Liver (tissue), 9 donors: ENCODE measurements around the gene SMTNL2. TPM values are rescaled to one million over a fixed set of nuclear protein-coding genes. Genes with fewer than 3 reads are reported as not detected.

Experiments
- DNase-seq: peaks from one replicate; pipeline ENCODE4 v3.0.0-alpha.2; 2017; ENCODE audit warnings: low spot score
- H3K27ac ChIP-seq, 2 donors: one replicate each; pipeline ENCODE4 v1.7.0; 2013; ENCODE audit warnings: inconsistent platforms in 2 of 2, low read length in 2 of 2, control low read depth in 1 of 2, low read depth in 1 of 2, mild to moderate bottlenecking in 1 of 2
- H3K27me3 ChIP-seq, 4 donors: one replicate each; pipeline versions ENCODE4 v1.6.1 to v1.7.0; 2013; ENCODE audit warnings: low read length in 3 of 4, inconsistent platforms in 1 of 4, mild to moderate bottlenecking in 1 of 4, moderate library complexity in 1 of 4; ENCODE audit not compliant: control insufficient read depth in 4 of 4, insufficient read depth in 4 of 4
- H3K36me3 ChIP-seq, 4 donors: one replicate each; pipeline versions ENCODE4 v1.6.1 to v1.7.0; 2013; ENCODE audit warnings: low read length in 3 of 4, mild to moderate bottlenecking in 3 of 4, low read depth in 1 of 4, moderate library complexity in 1 of 4; ENCODE audit not compliant: control insufficient read depth in 4 of 4, insufficient read depth in 3 of 4
- H3K4me1 ChIP-seq, 4 donors: one replicate each; pipeline versions ENCODE4 v1.6.1 to v1.7.0; 2013; ENCODE audit warnings: low read length in 3 of 4, mild to moderate bottlenecking in 3 of 4, moderate library complexity in 1 of 4; ENCODE audit not compliant: control insufficient read depth in 4 of 4, insufficient read depth in 4 of 4
- H3K4me3 ChIP-seq, 3 donors: one replicate each; pipeline versions ENCODE4 v1.6.1 to v1.7.0; 2013; ENCODE audit warnings: low read length in 3 of 3, control low read depth in 1 of 3, low read depth in 1 of 3, mild to moderate bottlenecking in 1 of 3
- H3K9ac ChIP-seq, 2 donors: one replicate each; pipeline ENCODE4 v1.7.0; 2013; ENCODE audit warnings: low read length in 2 of 2, mild to moderate bottlenecking in 2 of 2, moderate library complexity in 2 of 2, control low read depth in 1 of 2, low read depth in 1 of 2
- H3K9me3 ChIP-seq, 4 donors: one replicate each; pipeline versions ENCODE4 v1.6.1 to v1.7.0; 2013; ENCODE audit warnings: low read length in 3 of 4; ENCODE audit not compliant: control insufficient read depth in 4 of 4
- CTCF ChIP-seq: fragments of 150-350 bp; IDR thresholded peaks from 2 replicates; pipeline ENCODE4 v1.5.1; 2017; ENCODE audit warnings: improper control_type of control experiment, low read depth, low read length; ENCODE audit not compliant: missing input control
- EGR1 ChIP-seq, 2 donors: IDR thresholded peaks; 2 replicates each; pipeline ENCODE4 v1.6.1; 2016 to 2018; ENCODE audit warnings: antibody characterized with exemption in 2 of 2, low read depth in 2 of 2
- FOXA1 ChIP-seq: IDR thresholded peaks from 2 replicates; pipeline ENCODE4 v1.6.1; 2016; ENCODE audit warnings: antibody characterized with exemption
- FOXA2 ChIP-seq: IDR thresholded peaks from 2 replicates; pipeline ENCODE4 v1.6.1; 2016; ENCODE audit warnings: antibody characterized with exemption
- GABPA ChIP-seq, 2 donors: IDR thresholded peaks in 1 of 2; conservative IDR thresholded peaks in 1 of 2; 2 replicates each; pipeline ENCODE4 v1.6.1; 2016; ENCODE audit warnings: antibody characterized with exemption in 2 of 2, mild to moderate bottlenecking in 1 of 2, moderate library complexity in 1 of 2
- NR2F2 ChIP-seq: IDR thresholded peaks from 2 replicates; pipeline ENCODE4 v1.6.1; 2016; ENCODE audit warnings: antibody characterized with exemption
- RAD21 ChIP-seq, 2 donors: IDR thresholded peaks; 2 replicates each; pipeline ENCODE4 v1.6.1; 2016; ENCODE audit warnings: antibody characterized with exemption in 2 of 2, mild to moderate bottlenecking in 2 of 2
- RXRA ChIP-seq, 2 donors: IDR thresholded peaks; 2 replicates each; pipeline ENCODE4 v1.6.1; 2017 to 2018; ENCODE audit warnings: antibody characterized with exemption in 2 of 2, mild to moderate bottlenecking in 1 of 2
- SP1 ChIP-seq: IDR thresholded peaks from 2 replicates; pipeline ENCODE4 v1.6.1; 2018; ENCODE audit warnings: antibody characterized with exemption, mild to moderate bottlenecking
- TAF1 ChIP-seq: conservative IDR thresholded peaks from 2 replicates; pipeline ENCODE4 v1.6.1; 2016; ENCODE audit warnings: antibody characterized with exemption, mild to moderate bottlenecking
- YY1 ChIP-seq: IDR thresholded peaks from 2 replicates; pipeline ENCODE4 v1.6.1; 2016; ENCODE audit warnings: antibody characterized with exemption, mild to moderate bottlenecking
- ZBTB33 ChIP-seq: IDR thresholded peaks from 2 replicates; pipeline ENCODE4 v1.6.1; 2016; ENCODE audit warnings: antibody characterized with exemption
- WGBS: extraction: QIAGEN DNeasy Blood & Tissue Kit; methylation state at CpG from one replicate; pipeline ENCODE4 v1.1.7; 2013; 5-methylcytosine and 5-hydroxymethylcytosine counted together
- polyA plus RNA-seq, 2 donors: library from polyadenylated mRNA; stranded (reverse) in 1 of 2; unstranded in 1 of 2; fragments of 200-250 nt in 1 of 2; fragments of >200 nt in 1 of 2; fragmentation: Nextera tagmentation in 1 of 2; extraction: Ambion mirVana in 1 of 2; gene quantifications; one replicate each; pipeline versions ENCODE4 v1.2.1 to v1.2.3, GENCODE V29; 2013 to 2015
- total RNA-seq, 2 donors: library from RNA; depleted of rRNA; stranded (reverse); fragments of >200 nt; gene quantifications; one replicate each; pipeline ENCODE4 v1.2.3, GENCODE V29; 2014
- TF ChIP-seq, protein P1 (sequence below): IDR thresholded peaks from 2 replicates; pipeline ENCODE4 v1.6.1; 2016; ENCODE audit warnings: antibody characterized with exemption, mild to moderate bottlenecking
- TF ChIP-seq, protein P2 (sequence below): IDR thresholded peaks from 2 replicates; pipeline ENCODE4 v1.6.1; 2016; ENCODE audit warnings: antibody characterized with exemption
- donor health status: healthy.
- donor health status: healthy.
- donor health status: healthy.
- donor health status: healthy.
- donor health status: healthy.

Gene SMTNL2
- total and polyA plus RNA-seq, 4 donors = 0.13 to 0.29 TPM; not detected in 2

DNA sequence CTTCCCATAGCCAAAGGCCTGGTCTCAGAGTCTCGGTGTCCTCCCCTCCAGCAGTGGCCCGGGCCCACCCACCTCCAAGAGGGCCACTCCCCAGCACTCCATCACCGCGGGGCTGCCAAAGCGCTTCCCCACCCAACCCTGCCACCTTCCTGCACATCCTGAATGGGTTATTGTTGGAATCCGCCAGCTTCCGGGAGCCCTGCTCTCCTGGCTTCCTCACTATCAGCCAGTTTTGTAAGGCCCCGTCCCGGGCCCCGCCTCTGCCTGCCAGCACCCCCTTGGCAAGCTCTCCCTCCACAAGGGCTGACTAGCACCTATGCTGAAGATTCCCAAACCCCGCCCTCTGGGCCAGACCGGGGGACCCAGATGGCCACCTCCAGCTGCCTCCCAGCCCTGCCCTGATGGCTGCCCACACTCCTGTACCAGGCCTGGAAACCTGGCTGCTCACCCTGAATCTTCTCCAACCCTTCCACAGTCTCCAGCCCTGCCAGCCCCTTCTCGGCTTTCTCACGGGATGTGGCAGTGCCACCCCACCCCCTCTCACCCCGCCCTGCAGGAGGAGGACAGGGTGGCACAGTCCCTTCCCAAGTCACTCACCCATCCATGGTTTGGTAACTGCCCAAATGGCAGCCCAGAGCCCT lies 43.5 kb upstream of the SMTNL2 start (continued):
- TF ChIP-seq, protein P1, sequence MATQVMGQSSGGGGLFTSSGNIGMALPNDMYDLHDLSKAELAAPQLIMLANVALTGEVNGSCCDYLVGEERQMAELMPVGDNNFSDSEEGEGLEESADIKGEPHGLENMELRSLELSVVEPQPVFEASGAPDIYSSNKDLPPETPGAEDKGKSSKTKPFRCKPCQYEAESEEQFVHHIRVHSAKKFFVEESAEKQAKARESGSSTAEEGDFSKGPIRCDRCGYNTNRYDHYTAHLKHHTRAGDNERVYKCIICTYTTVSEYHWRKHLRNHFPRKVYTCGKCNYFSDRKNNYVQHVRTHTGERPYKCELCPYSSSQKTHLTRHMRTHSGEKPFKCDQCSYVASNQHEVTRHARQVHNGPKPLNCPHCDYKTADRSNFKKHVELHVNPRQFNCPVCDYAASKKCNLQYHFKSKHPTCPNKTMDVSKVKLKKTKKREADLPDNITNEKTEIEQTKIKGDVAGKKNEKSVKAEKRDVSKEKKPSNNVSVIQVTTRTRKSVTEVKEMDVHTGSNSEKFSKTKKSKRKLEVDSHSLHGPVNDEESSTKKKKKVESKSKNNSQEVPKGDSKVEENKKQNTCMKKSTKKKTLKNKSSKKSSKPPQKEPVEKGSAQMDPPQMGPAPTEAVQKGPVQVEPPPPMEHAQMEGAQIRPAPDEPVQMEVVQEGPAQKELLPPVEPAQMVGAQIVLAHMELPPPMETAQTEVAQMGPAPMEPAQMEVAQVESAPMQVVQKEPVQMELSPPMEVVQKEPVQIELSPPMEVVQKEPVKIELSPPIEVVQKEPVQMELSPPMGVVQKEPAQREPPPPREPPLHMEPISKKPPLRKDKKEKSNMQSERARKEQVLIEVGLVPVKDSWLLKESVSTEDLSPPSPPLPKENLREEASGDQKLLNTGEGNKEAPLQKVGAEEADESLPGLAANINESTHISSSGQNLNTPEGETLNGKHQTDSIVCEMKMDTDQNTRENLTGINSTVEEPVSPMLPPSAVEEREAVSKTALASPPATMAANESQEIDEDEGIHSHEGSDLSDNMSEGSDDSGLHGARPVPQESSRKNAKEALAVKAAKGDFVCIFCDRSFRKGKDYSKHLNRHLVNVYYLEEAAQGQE = no peak
- TF ChIP-seq RAD21 (IDR thresholded peaks at IDR 0.05) = no peak

DNA sequence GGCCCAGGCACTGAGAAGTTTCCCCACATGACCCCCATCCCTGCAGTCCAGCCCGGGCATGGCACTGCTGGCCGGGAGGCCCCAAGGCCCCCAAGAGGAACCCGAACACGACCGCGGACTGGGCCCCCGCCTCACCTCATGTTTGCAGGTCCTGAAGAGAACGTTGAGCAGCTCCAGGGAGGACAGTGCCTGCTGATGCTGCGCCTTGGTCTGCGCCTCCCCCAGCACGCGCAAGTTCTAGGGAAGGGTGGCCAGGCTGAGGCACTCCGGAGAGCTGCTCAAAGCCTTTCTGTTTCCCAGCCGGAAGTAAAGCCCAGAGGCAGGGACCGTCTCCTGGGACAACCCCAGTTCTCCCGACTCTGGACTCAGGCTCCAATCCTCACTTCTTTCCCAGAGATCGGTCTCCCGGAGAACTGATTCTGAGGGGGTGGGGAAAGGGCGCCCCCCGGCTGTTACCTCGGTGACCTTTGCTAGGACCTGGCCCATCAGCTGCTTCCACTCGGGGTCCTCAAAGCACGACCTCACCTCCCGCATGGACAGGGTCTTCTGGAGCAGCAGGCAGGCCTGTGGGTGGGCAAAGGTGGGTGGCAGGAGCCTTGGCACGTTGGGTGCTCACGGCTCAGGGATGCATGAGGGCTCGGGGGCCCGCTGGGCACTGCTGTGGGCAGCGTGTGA lies 42.9 kb upstream of the SMTNL2 start:
- peaks cover 0 to 16% (median 0%) of the 10 kb centered on the region in 4 donors for H3K4me1 ChIP-seq
- H3K27me3 ChIP-seq = no peaks in the 10 kb centered on the region
- DNase-seq = no peak
- no peak overlapping the region for H3K9ac ChIP-seq
- no peak overlapping the region for H3K4me3 ChIP-seq
- peaks cover 8 to 68% (median 24%) of the 10 kb centered on the region in 4 donors for H3K36me3 ChIP-seq
- TF ChIP-seq FOXA2 (no peak), EGR1 (IDR thresholded peaks at IDR 0.05; ENCODE audit: low read depth in 2 of 2) (no peak), ZBTB33 (no peak), YY1 (no peak), FOXA1 (no peak), RAD21 (IDR thresholded peaks at IDR 0.05) (no peak), RXRA (IDR thresholded peaks at IDR 0.05) (no peak), GABPA (IDR thresholded peaks at IDR 0.05 in 1 of 2, conservative IDR thresholded peaks at IDR 0.05 in 1 of 2) (no peak), SP1 (no peak)
- TF ChIP-seq, protein P2, sequence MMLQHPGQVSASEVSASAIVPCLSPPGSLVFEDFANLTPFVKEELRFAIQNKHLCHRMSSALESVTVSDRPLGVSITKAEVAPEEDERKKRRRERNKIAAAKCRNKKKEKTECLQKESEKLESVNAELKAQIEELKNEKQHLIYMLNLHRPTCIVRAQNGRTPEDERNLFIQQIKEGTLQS = no peak
- no peak overlapping the region for H3K27ac ChIP-seq
- H3K9me3 ChIP-seq = no peaks in the 10 kb centered on the region
- WGBS = 87% methylated on average over 29 of the region's 29 CpGs

DNA sequence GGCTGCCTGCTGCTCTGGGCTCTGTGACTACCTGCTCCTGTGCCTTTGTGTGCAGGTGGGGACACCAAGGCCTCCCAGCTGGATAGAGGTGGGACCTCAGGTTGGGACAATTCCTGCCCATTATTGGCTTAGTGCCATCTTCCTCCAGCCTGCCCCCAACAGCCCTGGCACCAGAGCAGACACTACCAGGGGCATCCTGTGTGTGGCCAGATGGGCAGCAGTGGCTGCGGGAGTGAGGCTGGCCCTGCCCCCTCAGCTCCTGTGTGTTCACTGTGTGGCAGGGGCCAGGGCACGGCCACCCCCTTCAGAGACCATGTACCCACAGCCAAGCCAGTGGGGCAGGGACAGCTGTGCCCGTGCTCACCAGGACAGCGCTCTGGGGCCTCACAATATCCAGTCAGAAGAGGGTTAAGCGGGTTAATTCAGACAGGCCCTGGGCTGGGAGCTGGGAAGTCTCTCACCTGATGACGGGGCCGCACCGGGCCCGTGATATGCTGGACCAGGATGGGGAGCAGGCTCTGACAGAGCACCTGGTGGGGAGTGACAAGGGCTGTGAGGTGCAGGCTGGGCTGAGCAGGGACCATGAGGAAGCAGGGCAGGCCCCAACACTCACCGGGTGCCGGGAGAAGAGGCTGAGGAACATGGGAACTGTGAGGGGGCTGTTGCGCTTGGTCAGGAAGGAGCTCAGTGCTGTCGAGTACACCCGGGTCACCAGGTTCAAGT lies 42.2 kb upstream of the SMTNL2 start:
- WGBS = 94% methylated on average over 14 of the region's 14 CpGs
- H3K9ac ChIP-seq = no peak overlapping the region
- H3K4me1 ChIP-seq = peaks cover 0 to 11% (median 0%) of the 10 kb centered on the region in 4 donors
- H3K4me3 ChIP-seq = no peak overlapping the region
- DNase-seq = no peak
- H3K36me3 ChIP-seq = peaks cover 10 to 72% (median 25%) of the 10 kb centered on the region in 4 donors
- no peaks in the 10 kb centered on the region for H3K9me3 ChIP-seq
- H3K27ac ChIP-seq = no peak overlapping the region
- no peaks in the 10 kb centered on the region for H3K27me3 ChIP-seq
- TF ChIP-seq NR2F2 (no peak), TAF1 (no peak), GABPA (IDR thresholded peaks at IDR 0.05 in 1 of 2, conservative IDR thresholded peaks at IDR 0.05 in 1 of 2) (no peak), CTCF (no peak)
- TF ChIP-seq, protein P1 = no peak
